Measurements from ENCODE around the gene BEX3.

- TF ChIP-seq, protein P1, sequence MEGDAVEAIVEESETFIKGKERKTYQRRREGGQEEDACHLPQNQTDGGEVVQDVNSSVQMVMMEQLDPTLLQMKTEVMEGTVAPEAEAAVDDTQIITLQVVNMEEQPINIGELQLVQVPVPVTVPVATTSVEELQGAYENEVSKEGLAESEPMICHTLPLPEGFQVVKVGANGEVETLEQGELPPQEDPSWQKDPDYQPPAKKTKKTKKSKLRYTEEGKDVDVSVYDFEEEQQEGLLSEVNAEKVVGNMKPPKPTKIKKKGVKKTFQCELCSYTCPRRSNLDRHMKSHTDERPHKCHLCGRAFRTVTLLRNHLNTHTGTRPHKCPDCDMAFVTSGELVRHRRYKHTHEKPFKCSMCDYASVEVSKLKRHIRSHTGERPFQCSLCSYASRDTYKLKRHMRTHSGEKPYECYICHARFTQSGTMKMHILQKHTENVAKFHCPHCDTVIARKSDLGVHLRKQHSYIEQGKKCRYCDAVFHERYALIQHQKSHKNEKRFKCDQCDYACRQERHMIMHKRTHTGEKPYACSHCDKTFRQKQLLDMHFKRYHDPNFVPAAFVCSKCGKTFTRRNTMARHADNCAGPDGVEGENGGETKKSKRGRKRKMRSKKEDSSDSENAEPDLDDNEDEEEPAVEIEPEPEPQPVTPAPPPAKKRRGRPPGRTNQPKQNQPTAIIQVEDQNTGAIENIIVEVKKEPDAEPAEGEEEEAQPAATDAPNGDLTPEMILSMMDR (conservative IDR thresholded peaks at IDR 0.05; ENCODE audit: low read length) = no peak
- no peak for TF ChIP-seq EZH2phosphoT487 (IDR thresholded peaks at IDR 0.05; ENCODE audit: borderline replicate concordance, low read depth, low read length)
Observed at GRCh38 chrX:103378990-103379389, 2.7 kb downstream of the BEX3 start.
